GM06990 (cell line): Measurements from ENCODE around the gene ABI3BP.

ENCODE experiments used
- DNase-seq: peaks from one replicate; pipeline ENCODE4 v3.0.0-alpha.2; 2011; ENCODE audit not compliant: insufficient read length; ENCODE audit errors: extremely low read depth
- H3K27me3 ChIP-seq: replicated peaks from 2 replicates; pipeline ENCODE4 v1.6.0; 2011; ENCODE audit warnings: low read length; ENCODE audit not compliant: control insufficient read depth, insufficient read depth
- H3K36me3 ChIP-seq: 2 replicates; pipeline ENCODE4 v1.5.1; 2011; ENCODE audit warnings: low read length; ENCODE audit not compliant: control insufficient read depth, insufficient read depth
- H3K4me3 ChIP-seq: replicated peaks from 2 replicates; pipeline ENCODE4 v1.5.1; 2011; ENCODE audit warnings: low read depth, mild to moderate bottlenecking, control low read depth, low read length
- TF ChIP-seq, protein P1 (sequence below): IDR thresholded peaks from 2 replicates; pipeline ENCODE4 v1.5.1; 2011; ENCODE audit warnings: low read length, control low read depth, mild to moderate bottlenecking, inconsistent platforms; ENCODE audit not compliant: insufficient read depth, poor library complexity, severe bottlenecking

Gene ABI3BP

DNA sequence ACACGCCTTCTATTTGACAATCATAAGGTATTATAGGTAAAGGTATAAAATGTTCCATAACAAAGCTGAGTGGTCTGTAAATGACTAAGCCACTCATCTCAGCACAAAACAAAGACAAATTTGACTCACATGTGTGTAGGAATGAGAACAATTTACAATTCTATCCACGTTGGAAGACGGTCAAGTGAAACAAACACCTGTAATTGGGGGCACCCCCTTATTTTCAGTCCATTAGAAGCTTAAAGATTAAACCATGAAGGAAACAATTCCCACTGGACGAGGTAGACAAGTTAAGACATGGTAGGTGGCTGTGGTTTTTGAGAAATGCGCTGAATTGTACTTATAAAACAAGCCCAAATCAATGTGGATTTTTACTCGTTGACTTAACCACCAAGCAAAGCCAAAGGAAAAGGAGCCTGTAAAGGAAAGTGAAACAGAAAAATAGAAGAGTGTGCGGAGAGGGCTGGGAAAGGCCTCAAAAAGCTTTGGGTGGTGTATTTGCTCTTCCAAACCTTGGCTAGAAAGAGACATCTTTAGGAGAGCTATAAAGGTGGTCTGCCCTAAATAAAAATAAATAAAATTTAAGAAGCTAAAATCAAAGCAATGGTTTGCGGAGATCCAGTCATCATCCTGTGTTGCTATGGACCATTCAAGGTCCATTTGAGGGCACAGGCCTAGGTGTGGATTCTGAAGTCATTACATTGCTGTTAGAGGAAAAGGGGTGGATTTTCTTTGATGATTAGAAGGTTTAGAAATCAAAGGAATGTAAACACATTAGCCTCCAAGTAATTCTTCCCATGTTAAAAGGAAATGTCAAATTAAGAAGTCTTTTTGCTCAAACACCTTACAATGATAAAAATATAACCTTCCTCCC is 148.9 kb downstream of the ABI3BP start:
- TF ChIP-seq, protein P1, sequence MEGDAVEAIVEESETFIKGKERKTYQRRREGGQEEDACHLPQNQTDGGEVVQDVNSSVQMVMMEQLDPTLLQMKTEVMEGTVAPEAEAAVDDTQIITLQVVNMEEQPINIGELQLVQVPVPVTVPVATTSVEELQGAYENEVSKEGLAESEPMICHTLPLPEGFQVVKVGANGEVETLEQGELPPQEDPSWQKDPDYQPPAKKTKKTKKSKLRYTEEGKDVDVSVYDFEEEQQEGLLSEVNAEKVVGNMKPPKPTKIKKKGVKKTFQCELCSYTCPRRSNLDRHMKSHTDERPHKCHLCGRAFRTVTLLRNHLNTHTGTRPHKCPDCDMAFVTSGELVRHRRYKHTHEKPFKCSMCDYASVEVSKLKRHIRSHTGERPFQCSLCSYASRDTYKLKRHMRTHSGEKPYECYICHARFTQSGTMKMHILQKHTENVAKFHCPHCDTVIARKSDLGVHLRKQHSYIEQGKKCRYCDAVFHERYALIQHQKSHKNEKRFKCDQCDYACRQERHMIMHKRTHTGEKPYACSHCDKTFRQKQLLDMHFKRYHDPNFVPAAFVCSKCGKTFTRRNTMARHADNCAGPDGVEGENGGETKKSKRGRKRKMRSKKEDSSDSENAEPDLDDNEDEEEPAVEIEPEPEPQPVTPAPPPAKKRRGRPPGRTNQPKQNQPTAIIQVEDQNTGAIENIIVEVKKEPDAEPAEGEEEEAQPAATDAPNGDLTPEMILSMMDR: no peak
- H3K4me3 ChIP-seq: no peak overlapping the region
- no peaks in the 10 kb centered on the region for H3K27me3 ChIP-seq
- DNase-seq: no peak
- no peaks in the 10 kb centered on the region for H3K36me3 ChIP-seq

DNA sequence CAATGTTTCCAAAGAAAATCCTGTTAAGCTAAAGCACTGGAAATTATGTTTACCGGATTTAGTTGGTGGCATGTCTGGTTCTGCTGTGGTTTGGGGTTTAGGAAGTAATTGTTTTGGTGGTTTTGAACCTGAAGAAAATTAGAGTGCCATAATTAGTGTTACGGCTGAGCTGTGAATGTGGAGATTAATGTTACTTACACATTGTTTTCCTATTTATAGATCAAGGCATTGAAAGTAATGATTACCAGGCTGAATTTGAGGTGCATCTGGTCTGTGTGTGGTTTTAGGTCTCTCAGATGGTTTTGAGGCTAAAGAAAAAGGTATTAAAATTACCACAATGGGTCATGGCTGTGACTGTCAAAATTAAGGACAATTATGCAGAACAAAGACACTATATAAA is 155.1 kb downstream of the ABI3BP start:
- no peaks in the 10 kb centered on the region for H3K27me3 ChIP-seq
- no peak for DNase-seq
- TF ChIP-seq, protein P1: no peak
- no peaks in the 10 kb centered on the region for H3K36me3 ChIP-seq
- no peak overlapping the region for H3K4me3 ChIP-seq

DNA sequence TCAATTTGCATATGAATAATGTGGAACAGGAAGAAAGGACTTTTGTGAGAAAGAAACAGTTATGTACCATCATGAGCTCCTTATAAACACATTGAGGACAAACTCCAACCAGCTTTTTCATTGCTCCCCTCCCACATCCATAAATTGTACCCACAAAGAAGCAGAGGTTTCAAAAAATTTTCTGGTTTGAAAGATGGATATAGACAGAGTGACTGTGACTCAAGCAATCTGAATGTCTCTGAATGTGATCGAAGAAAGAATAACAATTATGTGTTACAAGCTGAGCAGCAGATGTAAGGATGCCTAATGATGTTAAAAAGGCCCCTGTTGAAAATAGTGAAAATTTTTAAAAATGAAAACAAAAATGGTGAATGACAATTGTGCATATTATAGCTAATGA is 156.6 kb downstream of the ABI3BP start:
- no peak for DNase-seq
- no peak overlapping the region for H3K4me3 ChIP-seq
- TF ChIP-seq, protein P1: no peak
- no peaks in the 10 kb centered on the region for H3K27me3 ChIP-seq
- no peaks in the 10 kb centered on the region for H3K36me3 ChIP-seq

DNA sequence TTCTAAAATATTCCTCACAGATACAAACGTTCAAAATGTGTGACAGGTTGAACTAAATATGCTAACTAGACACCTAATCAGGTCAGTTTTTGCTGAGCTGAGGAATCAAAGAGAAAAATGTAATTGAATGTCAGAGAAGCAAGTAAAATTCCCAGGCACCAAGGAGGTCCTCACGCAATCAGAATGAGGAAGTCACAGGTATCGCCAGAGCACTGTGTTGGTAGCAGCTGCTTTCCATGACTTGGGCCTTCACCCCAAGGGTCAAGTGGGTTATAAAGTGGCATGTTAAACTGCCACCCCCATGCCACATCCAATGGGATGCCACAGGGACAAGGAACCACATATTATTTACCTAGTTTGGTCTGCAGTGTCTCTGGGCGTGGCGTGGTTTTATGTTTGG is 158.9 kb downstream of the ABI3BP start:
- TF ChIP-seq, protein P1: no peak
- Histone ChIP-seq H3K4me3 (no peak overlapping the region), H3K27me3 (no peaks in the 10 kb centered on the region), H3K36me3 (no peaks in the 10 kb centered on the region)
- DNase-seq: no peak

DNA sequence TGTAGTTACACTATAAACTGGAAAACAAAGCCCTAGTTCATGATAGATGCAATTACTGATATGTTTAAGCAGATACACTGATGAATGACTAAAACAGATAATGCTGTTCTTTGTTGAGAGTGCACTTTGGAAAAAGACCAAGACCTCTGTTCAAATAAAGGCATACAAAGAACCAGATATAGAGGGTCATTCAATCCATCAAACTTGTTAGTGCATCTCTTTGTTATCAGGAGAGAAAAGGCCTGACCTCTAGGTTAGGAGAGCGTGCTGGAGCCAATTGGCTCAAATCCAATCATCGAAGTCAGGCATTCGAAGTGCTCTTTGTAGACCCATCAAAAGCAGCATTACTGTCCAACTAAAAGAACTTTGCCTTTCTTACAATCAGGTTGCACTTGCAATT is 159.7 kb downstream of the ABI3BP start:
- no peaks in the 10 kb centered on the region for H3K27me3 ChIP-seq
- DNase-seq: no peak
- TF ChIP-seq, protein P1: no peak
- H3K36me3 ChIP-seq: no peaks in the 10 kb centered on the region
- H3K4me3 ChIP-seq: no peak overlapping the region
